ENCODE data around the gene STRIT1. TPM values are rescaled to one million over a fixed set of nuclear protein-coding genes. Genes with fewer than 3 reads are reported as not detected.

STRIT1 gene
- total and polyA plus RNA-seq, 7 donors: 714 to 1,417 (median 1,022) TPM

- no peak for ATAC-seq
- no peak overlapping the region for H3K4me3 ChIP-seq
- no peaks in the 10 kb centered on the region for H3K36me3 ChIP-seq (ENCODE audit: insufficient read depth in 1 of 2, low read depth in 1 of 2)
- no peaks in the 10 kb centered on the region for H3K9me3 ChIP-seq
- no peak overlapping the region for H3K27ac ChIP-seq
- no peaks in the 10 kb centered on the region for H3K4me1 ChIP-seq
- TF ChIP-seq CTCF (IDR thresholded peaks at IDR 0.05): no peak
- DNase-seq: no peak
- intact Hi-C loops (cut with DNase I): no loop called here
- no peaks in the 10 kb centered on the region for H3K27me3 ChIP-seq (ENCODE audit: insufficient read depth in 3 of 3, low read length in 2 of 3)
Observed at GRCh38 chr3:155330370-155330769, 36.9 kb upstream of the STRIT1 start.

GRCh38 chr3:155329513-155330048, 36.1 kb upstream of the STRIT1 start:
- WGBS, 3 donors: 92 to 95% (median 94%) methylated on average over 6 of the region's 6 CpGs
- no peak for DNase-seq

GRCh38 chr3:155327871-155328270, 34.4 kb upstream of the STRIT1 start:
- H3K4me3 ChIP-seq: no peak overlapping the region
- peaks cover under 1% of the 10 kb centered on the region for H3K4me1 ChIP-seq
- intact Hi-C loops (cut with DNase I): loop anchor here (10.0 kb wide), 4 partner anchors 243 to 1003 kb away; partner anchors contain the start of genes DHX36 (in 1 of the 2) and MME (in 1 of the 2)
- ATAC-seq (no peak), DNase-seq (no peak)
- WGBS, 3 donors: 93 to 94% (median 93%) methylated on average over 2 of the region's 2 CpGs
- H3K27me3 ChIP-seq (ENCODE audit: insufficient read depth in 3 of 3, low read length in 2 of 3): no peaks in the 10 kb centered on the region
- no peak for TF ChIP-seq CTCF (IDR thresholded peaks at IDR 0.05)
- no peaks in the 10 kb centered on the region for H3K9me3 ChIP-seq
- no peaks in the 10 kb centered on the region for H3K36me3 ChIP-seq (ENCODE audit: insufficient read depth in 1 of 2, low read depth in 1 of 2)
- no peak overlapping the region for H3K27ac ChIP-seq

More at GRCh38 chr3:155329513-155330048, 36.1 kb upstream of the STRIT1 start:
- no peak for TF ChIP-seq CTCF (IDR thresholded peaks at IDR 0.05)
- ATAC-seq: no peak
- intact Hi-C loops (cut with DNase I): loop anchor here (10.0 kb wide), 4 partner anchors 245 to 1005 kb away; partner anchors contain the start of genes DHX36 (in 1 of the 2) and MME (in 1 of the 2)
- Histone ChIP-seq H3K4me3 (no peak overlapping the region), H3K4me1 (no peaks in the 10 kb centered on the region), H3K9me3 (no peaks in the 10 kb centered on the region), H3K27me3 (ENCODE audit: insufficient read depth in 3 of 3, low read length in 2 of 3) (no peaks in the 10 kb centered on the region), H3K36me3 (ENCODE audit: insufficient read depth in 1 of 2, low read depth in 1 of 2) (no peaks in the 10 kb centered on the region), H3K27ac (no peak overlapping the region)

- Histone ChIP-seq H3K27me3 (ENCODE audit: insufficient read depth in 3 of 3, low read length in 2 of 3) (no peaks in the 10 kb centered on the region), H3K4me3 (no peak overlapping the region), H3K9me3 (no peaks in the 10 kb centered on the region), H3K4me1 (peaks cover 5% of the 10 kb centered on the region), H3K36me3 (ENCODE audit: insufficient read depth in 1 of 2, low read depth in 1 of 2) (no peaks in the 10 kb centered on the region), H3K27ac (no peak overlapping the region)
- WGBS, 3 donors: 95 to 100% (median 100%) methylated on average over 1 of the region's 1 CpG
- ATAC-seq (no peak), DNase-seq (no peak)
- intact Hi-C loops (cut with DNase I): loop anchor here (10.0 kb wide), 4 partner anchors 243 to 1003 kb away; partner anchors contain the start of genes DHX36 (in 1 of the 2) and MME (in 1 of the 2)
- no peak for TF ChIP-seq CTCF (IDR thresholded peaks at IDR 0.05)
Observed at GRCh38 chr3:155327430-155327829, 33.9 kb upstream of the STRIT1 start.

GRCh38 chr3:155326901-155327300, 33.4 kb upstream of the STRIT1 start:
- H3K4me3 ChIP-seq: no peak overlapping the region
- DNase-seq (no peak), ATAC-seq (no peak)
- H3K4me1 ChIP-seq: peaks cover 9% of the 10 kb centered on the region
- no peaks in the 10 kb centered on the region for H3K9me3 ChIP-seq
- H3K27me3 ChIP-seq (ENCODE audit: insufficient read depth in 3 of 3, low read length in 2 of 3): no peaks in the 10 kb centered on the region
- WGBS, 3 donors: 87 to 95% (median 89%) methylated on average over 4 of the region's 4 CpGs
- H3K36me3 ChIP-seq (ENCODE audit: insufficient read depth in 1 of 2, low read depth in 1 of 2): no peaks in the 10 kb centered on the region
- no peak overlapping the region for H3K27ac ChIP-seq
- TF ChIP-seq CTCF (IDR thresholded peaks at IDR 0.05): no peak
- intact Hi-C loops (cut with DNase I): loop anchor here (10.0 kb wide), 4 partner anchors 242 to 1002 kb away; partner anchors contain the start of genes DHX36 (in 1 of the 2) and MME (in 1 of the 2)
